Astrocyte (in vitro differentiated cells and primary cell): ENCODE data around the gene NADK. TPM values are rescaled to one million over a fixed set of nuclear protein-coding genes. Genes with fewer than 3 reads are reported as not detected.

Experiments used
- DNase-seq: peaks from one replicate; pipeline ENCODE4 v3.0.0-alpha.2; 2010; ENCODE audit warnings: low read depth
- FAIRE-seq: peaks from 2 replicates; lab custom pipeline; 2011; peaks lifted over from hg19 to GRCh38; lab: Jason Lieb, UNC
- H2AFZ ChIP-seq: 2 replicates; pipeline ENCODE4 v1.6.0; 2012; ENCODE audit warnings: low read depth, low read length, inconsistent platforms
- H3K27ac ChIP-seq: 2 replicates; pipeline ENCODE4 v1.5.1; 2011; ENCODE audit warnings: low read depth, low read length, inconsistent platforms
- H3K27me3 ChIP-seq: 2 replicates; pipeline ENCODE4 v1.6.0; 2011; ENCODE audit warnings: low read length, inconsistent platforms; ENCODE audit not compliant: insufficient read depth
- H3K36me3 ChIP-seq: 2 replicates; pipeline ENCODE4 v1.5.1; 2011; ENCODE audit warnings: low read length, inconsistent platforms; ENCODE audit not compliant: insufficient read depth
- H3K4me1 ChIP-seq: 2 replicates; pipeline ENCODE4 v1.5.1; 2011; ENCODE audit warnings: low read length, inconsistent platforms; ENCODE audit not compliant: insufficient read depth
- H3K4me2 ChIP-seq: 2 replicates; pipeline ENCODE4 v1.6.0; 2012; ENCODE audit warnings: low read length, inconsistent platforms
- H3K4me3 ChIP-seq: 2 replicates; pipeline ENCODE4 v1.5.1; 2011; ENCODE audit warnings: low read depth, mild to moderate bottlenecking, low read length, inconsistent platforms; ENCODE audit not compliant: insufficient read depth
- H3K79me2 ChIP-seq: 2 replicates; pipeline ENCODE4 v1.6.0; 2012; ENCODE audit warnings: mild to moderate bottlenecking, low read length, inconsistent platforms; ENCODE audit not compliant: insufficient read depth
- H3K9ac ChIP-seq: 2 replicates; pipeline ENCODE4 v1.6.0; 2012; ENCODE audit warnings: mild to moderate bottlenecking, low read length, inconsistent platforms
- H3K9me3 ChIP-seq: 2 replicates; pipeline ENCODE4 v1.5.1; 2012; ENCODE audit warnings: low read depth, mild to moderate bottlenecking, low read length, inconsistent platforms; ENCODE audit not compliant: insufficient read depth
- H4K20me1 ChIP-seq: 2 replicates; pipeline ENCODE4 v1.6.0; 2012; ENCODE audit warnings: low read length, inconsistent platforms; ENCODE audit not compliant: insufficient read depth
- H3K27ac Mint-ChIP-seq: one replicate; pipeline ENCODE4 v1.8.0; 2021; ENCODE audit warnings: mild to moderate bottlenecking, mixed read lengths; ENCODE audit not compliant: unreplicated experiment
- H3K27me3 Mint-ChIP-seq: one replicate; pipeline ENCODE4 v1.8.0; 2021; ENCODE audit warnings: low read depth, mixed read lengths; ENCODE audit not compliant: unreplicated experiment
- H3K36me3 Mint-ChIP-seq: one replicate; pipeline ENCODE4 v1.8.0; 2021; ENCODE audit warnings: low read depth, mixed read lengths; ENCODE audit not compliant: unreplicated experiment
- H3K4me1 Mint-ChIP-seq: one replicate; pipeline ENCODE4 v1.8.0; 2021; ENCODE audit warnings: low read depth, mixed read lengths; ENCODE audit not compliant: unreplicated experiment
- H3K4me3 Mint-ChIP-seq: one replicate; pipeline ENCODE4 v1.8.0; 2021; ENCODE audit warnings: mild to moderate bottlenecking, moderate library complexity, mixed read lengths; ENCODE audit not compliant: unreplicated experiment
- H3K9me3 Mint-ChIP-seq: one replicate; pipeline ENCODE4 v1.8.0; 2021; ENCODE audit warnings: mild to moderate bottlenecking, mixed read lengths; ENCODE audit not compliant: unreplicated experiment
- CTCF ChIP-seq: IDR thresholded peaks from 2 replicates; pipeline ENCODE4 v1.5.1; 2011; ENCODE audit warnings: low read depth, mild to moderate bottlenecking, inconsistent platforms, low read length, moderate library complexity; ENCODE audit not compliant: insufficient read depth
- EZH2 ChIP-seq: IDR thresholded peaks from 2 replicates; pipeline ENCODE4 v1.6.1; 2012; ENCODE audit warnings: mild to moderate bottlenecking, low read length, inconsistent platforms; ENCODE audit not compliant: insufficient read depth
- total RNA-seq: library from RNA; stranded (reverse); gene quantifications from 2 replicates; pipeline ENCODE4 v1.2.1, GENCODE V29; 2021

The NADK gene
- total RNA-seq, 1 donor from 2014 or later = 87.6 TPM

GRCh38 chr1:1797731-1798341 is 19.6 kb upstream of the NADK start:
- Histone ChIP-seq H3K9me3 (no peaks in the 10 kb centered on the region), H3K27ac (no peak overlapping the region), H3K36me3 (peaks cover 67% of the 10 kb centered on the region), H4K20me1 (peaks cover 96% of the 10 kb centered on the region), H3K4me3 (no peak overlapping the region), H2AFZ (no peak overlapping the region), H3K9ac (no peak overlapping the region), H3K4me1 (no peaks in the 10 kb centered on the region), H3K27me3 (no peaks in the 10 kb centered on the region), H3K4me2 (no peak overlapping the region), H3K79me2 (peaks cover 94% of the 10 kb centered on the region)
- TF ChIP-seq CTCF (no peak), EZH2 (no peak)
- Mint-ChIP-seq H3K27ac (no peak overlapping the region), H3K4me1 (peaks cover 4% of the 10 kb centered on the region), H3K4me3 (no peak overlapping the region), H3K36me3 (peaks cover 34% of the 10 kb centered on the region), H3K27me3 (no peaks in the 10 kb centered on the region), H3K9me3 (no peaks in the 10 kb centered on the region)
- FAIRE-seq = no peak
- DNase-seq = no peak

- FAIRE-seq = no peak
- no peak overlapping the region for H2AFZ ChIP-seq
- peaks cover 96% of the 10 kb centered on the region for H4K20me1 ChIP-seq
- peaks cover 35% of the 10 kb centered on the region for H3K36me3 Mint-ChIP-seq
- no peak overlapping the region for H3K4me2 ChIP-seq
- H3K36me3 ChIP-seq = peaks cover 64% of the 10 kb centered on the region
- peak overlapping the region; percentile 77 for H3K27ac Mint-ChIP-seq
- no peak for DNase-seq
- peaks cover 93% of the 10 kb centered on the region for H3K79me2 ChIP-seq
- no peak for TF ChIP-seq EZH2
- TF ChIP-seq CTCF = no peak
- H3K27me3 Mint-ChIP-seq = no peaks in the 10 kb centered on the region
- no peaks in the 10 kb centered on the region for H3K27me3 ChIP-seq
- H3K4me3 ChIP-seq = no peak overlapping the region
- H3K4me1 Mint-ChIP-seq = peaks cover 4% of the 10 kb centered on the region
- no peaks in the 10 kb centered on the region for H3K9me3 Mint-ChIP-seq
- H3K27ac ChIP-seq = no peak overlapping the region
- no peaks in the 10 kb centered on the region for H3K4me1 ChIP-seq
- no peak overlapping the region for H3K4me3 Mint-ChIP-seq
- H3K9me3 ChIP-seq = no peaks in the 10 kb centered on the region
- H3K9ac ChIP-seq = no peak overlapping the region
Measured at GRCh38 chr1:1796466-1796865, 18.2 kb upstream of the NADK start.

GRCh38 chr1:1794999-1795398 is 16.7 kb upstream of the NADK start:
- no peak overlapping the region for H3K27ac ChIP-seq
- Mint-ChIP-seq H3K9me3 (no peaks in the 10 kb centered on the region), H3K27me3 (no peaks in the 10 kb centered on the region), H3K4me1 (peaks cover 4% of the 10 kb centered on the region), H3K4me3 (no peak overlapping the region), H3K27ac (peak overlapping the region; percentile 66), H3K36me3 (peaks cover 38% of the 10 kb centered on the region)
- no peak for TF ChIP-seq CTCF
- TF ChIP-seq EZH2 = no peak
- FAIRE-seq (no peak), DNase-seq (no peak)
- H4K20me1 ChIP-seq = peaks cover 93% of the 10 kb centered on the region
- H3K79me2 ChIP-seq = peaks cover 90% of the 10 kb centered on the region
- peaks cover 69% of the 10 kb centered on the region for H3K36me3 ChIP-seq
- H3K9me3 ChIP-seq = no peaks in the 10 kb centered on the region
- no peak overlapping the region for H3K4me3 ChIP-seq
- H3K4me2 ChIP-seq = no peak overlapping the region
- no peaks in the 10 kb centered on the region for H3K4me1 ChIP-seq
- no peak overlapping the region for H2AFZ ChIP-seq
- H3K27me3 ChIP-seq = no peaks in the 10 kb centered on the region
- H3K9ac ChIP-seq = no peak overlapping the region
